WTC11 (cell line): ENCODE measurements around the gene SPPL2B. TPM values are rescaled to one million over a fixed set of nuclear protein-coding genes. Genes with fewer than 3 reads are reported as not detected.
A peak's percentile ranks its signal among the peaks of the same experiment; 100 is the strongest.

Experiments used
- ATAC-seq: fragments of 200-7000 bp; cut with Tn5 transposase; 2 replicates; pipeline ENCODE4 v1.10.0; 2021; ENCODE audit warnings: mild to moderate bottlenecking, moderate library complexity
- CTCF ChIA-PET: fragments of 300-600 bp; sonication (Branson Sonifier 250); formaldehyde crosslinking; loops from one replicate; lab custom pipeline; 2021; ENCODE audit warnings: antibody characterized with exemption; lab: Charles Lee
- POLR2A ChIA-PET: fragments of 350-600 bp; sonication (Branson Sonifier 250); formaldehyde crosslinking; loops from one replicate; lab custom pipeline; 2021; ENCODE audit warnings: antibody characterized with exemption; lab: Charles Lee
- DNase-seq: peaks from one replicate; pipeline ENCODE4 v3.0.0; 2021; ENCODE audit warnings: low spot score
- H3K27ac Mint-ChIP-seq: 2 replicates; pipeline ENCODE4 v1.8.0; 2021; ENCODE audit warnings: mixed read lengths
- H3K27me3 Mint-ChIP-seq: 2 replicates; pipeline ENCODE4 v1.8.0; 2021; ENCODE audit warnings: low read depth, mild to moderate bottlenecking, moderate library complexity, mixed read lengths
- H3K36me3 Mint-ChIP-seq: 2 replicates; pipeline ENCODE4 v1.8.0; 2021; ENCODE audit warnings: mixed read lengths
- H3K4me1 Mint-ChIP-seq: 2 replicates; pipeline ENCODE4 v1.8.0; 2022; ENCODE audit warnings: mixed read lengths
- H3K4me3 Mint-ChIP-seq: 2 replicates; pipeline ENCODE4 v1.8.0; 2021; ENCODE audit warnings: mild to moderate bottlenecking, moderate library complexity, mixed read lengths
- H3K9me3 Mint-ChIP-seq: 2 replicates; pipeline ENCODE4 v1.8.0; 2021; ENCODE audit warnings: mixed read lengths
- ATF3 ChIP-seq: sonication (generic); formaldehyde crosslinking; conservative IDR thresholded peaks from 2 replicates; pipeline ENCODE4 v1.8.1; 2022; ENCODE audit warnings: mild to moderate bottlenecking, missing genetic modification reagents
- CBFB ChIP-seq: sonication (generic); formaldehyde crosslinking; IDR thresholded peaks from 2 replicates; pipeline ENCODE4 v1.8.1; 2022; ENCODE audit warnings: mild to moderate bottlenecking, low read depth, missing genetic modification reagents
- CREM ChIP-seq: sonication (generic); formaldehyde crosslinking; IDR thresholded peaks from 2 replicates; pipeline ENCODE4 v1.8.1; 2022; ENCODE audit warnings: mild to moderate bottlenecking, missing genetic modification reagents, moderate library complexity
- ELF4 ChIP-seq: sonication (generic); formaldehyde crosslinking; IDR thresholded peaks from 2 replicates; pipeline ENCODE4 v1.8.1; 2022; ENCODE audit warnings: low read depth, mild to moderate bottlenecking, moderate library complexity, missing genetic modification reagents
- ERG ChIP-seq: fragments of 250-450 bp; sonication (Bioruptor Pico); IDR thresholded peaks from 2 replicates; pipeline ENCODE4 v1.8.0; 2021; ENCODE audit warnings: mild to moderate bottlenecking
- FOXP4 ChIP-seq: sonication (generic); formaldehyde crosslinking; IDR thresholded peaks from 2 replicates; pipeline ENCODE4 v1.8.0; 2022; ENCODE audit warnings: mild to moderate bottlenecking, missing genetic modification reagents
- HMGXB4 ChIP-seq: sonication (generic); formaldehyde crosslinking; IDR thresholded peaks from 2 replicates; pipeline ENCODE4 v1.8.1; 2023; ENCODE audit warnings: mild to moderate bottlenecking, moderate library complexity, missing genetic modification reagents
- JAZF1 ChIP-seq: fragments of 250-450 bp; sonication (Bioruptor Pico); IDR thresholded peaks from 2 replicates; pipeline ENCODE4 v1.9.0; 2021; ENCODE audit warnings: moderate library complexity, mild to moderate bottlenecking, inconsistent platforms
- KAT7 ChIP-seq: sonication (generic); formaldehyde crosslinking; IDR thresholded peaks from 2 replicates; pipeline ENCODE4 v1.8.1; 2023; ENCODE audit warnings: missing genetic modification reagents, mild to moderate bottlenecking, borderline replicate concordance
- NFE2L1 ChIP-seq: sonication (generic); formaldehyde crosslinking; IDR thresholded peaks from 2 replicates; pipeline ENCODE4 v1.8.1; 2023; ENCODE audit warnings: missing genetic modification reagents
- NFYB ChIP-seq: sonication (generic); formaldehyde crosslinking; conservative IDR thresholded peaks from 2 replicates; pipeline ENCODE4 v1.8.0; 2022; ENCODE audit warnings: low read depth, missing genetic modification reagents
- NR2C2 ChIP-seq: sonication (generic); formaldehyde crosslinking; IDR thresholded peaks from 2 replicates; pipeline ENCODE4 v1.8.0; 2022; ENCODE audit warnings: mild to moderate bottlenecking, missing genetic modification reagents
- NR3C1 ChIP-seq: sonication (generic); formaldehyde crosslinking; conservative IDR thresholded peaks from 2 replicates; pipeline ENCODE4 v1.8.1; 2023; ENCODE audit warnings: low read depth, mild to moderate bottlenecking, missing genetic modification reagents
- SMAD3 ChIP-seq: sonication (generic); formaldehyde crosslinking; IDR thresholded peaks from 2 replicates; pipeline ENCODE4 v1.8.0; 2022; ENCODE audit warnings: missing genetic modification reagents, mild to moderate bottlenecking, borderline replicate concordance
- STAT6 ChIP-seq: sonication (generic); formaldehyde crosslinking; conservative IDR thresholded peaks from 2 replicates; pipeline ENCODE4 v1.8.1; 2023; ENCODE audit warnings: mild to moderate bottlenecking, low read depth, missing genetic modification reagents, moderate library complexity
- TCF7 ChIP-seq: sonication (generic); formaldehyde crosslinking; IDR thresholded peaks from 2 replicates; pipeline ENCODE4 v1.8.0; 2022; ENCODE audit warnings: mild to moderate bottlenecking, low read depth, missing genetic modification reagents, moderate library complexity
- ZNF416 ChIP-seq: fragments of 250-450 bp; sonication (Bioruptor Pico); IDR thresholded peaks from 2 replicates; pipeline ENCODE4 v1.9.0; 2021; ENCODE audit warnings: mild to moderate bottlenecking, inconsistent platforms
- ZNF671 ChIP-seq: fragments of 250-450 bp; sonication (Bioruptor Pico); IDR thresholded peaks from 2 replicates; pipeline ENCODE4 v1.8.0; 2021; ENCODE audit warnings: mild to moderate bottlenecking
- total RNA-seq: library from RNA; stranded (reverse); gene quantifications from 3 replicates; pipeline ENCODE4 v1.2.3, GENCODE V29; 2021
- TF ChIP-seq, protein P1 (sequence below): sonication (generic); formaldehyde crosslinking; IDR thresholded peaks from 2 replicates; pipeline ENCODE4 v1.8.0; 2023; ENCODE audit warnings: missing genetic modification reagents, mild to moderate bottlenecking, borderline replicate concordance
- TF ChIP-seq, protein P2 (sequence below): fragments of 250-450 bp; sonication (Bioruptor Pico); IDR thresholded peaks from 2 replicates; pipeline ENCODE4 v1.9.0; 2021; ENCODE audit warnings: mild to moderate bottlenecking

SPPL2B gene
- total RNA-seq, 1 experiment from 2014 or later: 117 TPM

DNA sequence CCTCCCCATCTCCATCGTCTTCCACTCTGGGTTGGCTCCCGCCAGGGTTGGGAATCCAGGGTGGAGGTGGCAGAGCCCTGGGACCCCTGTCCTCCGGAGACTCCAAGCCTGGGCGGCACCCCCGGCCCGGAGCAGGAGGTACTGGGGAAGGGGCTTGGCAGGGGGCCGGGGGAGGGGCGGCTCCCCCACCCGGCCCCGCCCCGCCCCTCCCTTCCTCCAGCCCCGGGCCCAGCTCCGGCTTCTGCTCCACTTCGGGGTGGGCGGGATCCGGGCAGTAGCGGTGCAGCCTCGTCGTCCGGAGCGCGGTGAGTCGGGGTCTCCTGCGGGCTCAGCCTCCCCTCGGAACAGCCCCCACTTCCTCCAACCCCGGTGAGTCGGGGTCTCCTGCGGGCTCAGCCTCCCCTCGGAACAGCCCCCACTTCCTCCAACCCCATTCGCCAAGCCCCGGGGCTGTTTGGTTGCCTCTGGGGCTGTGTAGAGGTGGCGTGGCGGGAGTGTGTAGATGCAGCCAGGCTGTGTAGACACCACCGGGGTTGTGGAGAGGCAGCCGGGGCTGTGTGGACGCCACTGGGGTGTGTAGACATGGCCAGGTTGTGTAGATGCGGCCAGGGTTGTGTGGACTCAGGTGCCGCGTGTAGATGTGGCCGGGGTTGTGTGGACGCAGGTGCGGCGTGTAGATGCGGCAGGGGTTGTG, 31.7 kb downstream of the SPPL2B start, which contains the start of gene TMPRSS9 (continued):
- no peak for TF ChIP-seq ERG (CRISPR knock-in tag)
- TF ChIP-seq, all 79 proteins: peak for 0

- peaks cover 5% of the 10 kb centered on the region for H3K4me1 Mint-ChIP-seq
- DNase-seq (no peak), ATAC-seq (no peak)
- peaks cover 11% of the 10 kb centered on the region for H3K27me3 Mint-ChIP-seq
- POLR2A ChIA-PET: no interaction called here
- no peak overlapping the region for H3K27ac Mint-ChIP-seq
- no peaks in the 10 kb centered on the region for H3K9me3 Mint-ChIP-seq
- CTCF ChIA-PET: interaction anchor here (0.5 kb wide), 1 partner anchor 24 kb away, joined by 3 read pairs; no protein-coding TSS in a partner anchor
- peak overlapping the region; percentile 44 for H3K4me3 Mint-ChIP-seq
- no peaks in the 10 kb centered on the region for H3K36me3 Mint-ChIP-seq
- no peak for TF ChIP-seq KAT7
- TF ChIP-seq ELF4 (CRISPR knock-in tag): no peak
- TF ChIP-seq CBFB (CRISPR knock-in tag): no peak
- no peak for TF ChIP-seq SMAD3
- no peak for TF ChIP-seq ZNF671 (CRISPR knock-in tag)
- no peak for TF ChIP-seq HMGXB4 (CRISPR knock-in tag)
- TF ChIP-seq ZNF416: no peak
- no peak for TF ChIP-seq CREM (CRISPR knock-in tag)
- TF ChIP-seq ATF3: no peak
- TF ChIP-seq, protein P1, sequence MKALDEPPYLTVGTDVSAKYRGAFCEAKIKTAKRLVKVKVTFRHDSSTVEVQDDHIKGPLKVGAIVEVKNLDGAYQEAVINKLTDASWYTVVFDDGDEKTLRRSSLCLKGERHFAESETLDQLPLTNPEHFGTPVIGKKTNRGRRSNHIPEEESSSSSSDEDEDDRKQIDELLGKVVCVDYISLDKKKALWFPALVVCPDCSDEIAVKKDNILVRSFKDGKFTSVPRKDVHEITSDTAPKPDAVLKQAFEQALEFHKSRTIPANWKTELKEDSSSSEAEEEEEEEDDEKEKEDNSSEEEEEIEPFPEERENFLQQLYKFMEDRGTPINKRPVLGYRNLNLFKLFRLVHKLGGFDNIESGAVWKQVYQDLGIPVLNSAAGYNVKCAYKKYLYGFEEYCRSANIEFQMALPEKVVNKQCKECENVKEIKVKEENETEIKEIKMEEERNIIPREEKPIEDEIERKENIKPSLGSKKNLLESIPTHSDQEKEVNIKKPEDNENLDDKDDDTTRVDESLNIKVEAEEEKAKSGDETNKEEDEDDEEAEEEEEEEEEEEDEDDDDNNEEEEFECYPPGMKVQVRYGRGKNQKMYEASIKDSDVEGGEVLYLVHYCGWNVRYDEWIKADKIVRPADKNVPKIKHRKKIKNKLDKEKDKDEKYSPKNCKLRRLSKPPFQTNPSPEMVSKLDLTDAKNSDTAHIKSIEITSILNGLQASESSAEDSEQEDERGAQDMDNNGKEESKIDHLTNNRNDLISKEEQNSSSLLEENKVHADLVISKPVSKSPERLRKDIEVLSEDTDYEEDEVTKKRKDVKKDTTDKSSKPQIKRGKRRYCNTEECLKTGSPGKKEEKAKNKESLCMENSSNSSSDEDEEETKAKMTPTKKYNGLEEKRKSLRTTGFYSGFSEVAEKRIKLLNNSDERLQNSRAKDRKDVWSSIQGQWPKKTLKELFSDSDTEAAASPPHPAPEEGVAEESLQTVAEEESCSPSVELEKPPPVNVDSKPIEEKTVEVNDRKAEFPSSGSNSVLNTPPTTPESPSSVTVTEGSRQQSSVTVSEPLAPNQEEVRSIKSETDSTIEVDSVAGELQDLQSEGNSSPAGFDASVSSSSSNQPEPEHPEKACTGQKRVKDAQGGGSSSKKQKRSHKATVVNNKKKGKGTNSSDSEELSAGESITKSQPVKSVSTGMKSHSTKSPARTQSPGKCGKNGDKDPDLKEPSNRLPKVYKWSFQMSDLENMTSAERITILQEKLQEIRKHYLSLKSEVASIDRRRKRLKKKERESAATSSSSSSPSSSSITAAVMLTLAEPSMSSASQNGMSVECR: no peak
- TF ChIP-seq TCF7 (CRISPR knock-in tag): no peak
- TF ChIP-seq JAZF1 (CRISPR knock-in tag): no peak
- TF ChIP-seq FOXP4 (CRISPR knock-in tag): no peak
- no peak for TF ChIP-seq NFYB (CRISPR knock-in tag)
- TF ChIP-seq, protein P2, sequence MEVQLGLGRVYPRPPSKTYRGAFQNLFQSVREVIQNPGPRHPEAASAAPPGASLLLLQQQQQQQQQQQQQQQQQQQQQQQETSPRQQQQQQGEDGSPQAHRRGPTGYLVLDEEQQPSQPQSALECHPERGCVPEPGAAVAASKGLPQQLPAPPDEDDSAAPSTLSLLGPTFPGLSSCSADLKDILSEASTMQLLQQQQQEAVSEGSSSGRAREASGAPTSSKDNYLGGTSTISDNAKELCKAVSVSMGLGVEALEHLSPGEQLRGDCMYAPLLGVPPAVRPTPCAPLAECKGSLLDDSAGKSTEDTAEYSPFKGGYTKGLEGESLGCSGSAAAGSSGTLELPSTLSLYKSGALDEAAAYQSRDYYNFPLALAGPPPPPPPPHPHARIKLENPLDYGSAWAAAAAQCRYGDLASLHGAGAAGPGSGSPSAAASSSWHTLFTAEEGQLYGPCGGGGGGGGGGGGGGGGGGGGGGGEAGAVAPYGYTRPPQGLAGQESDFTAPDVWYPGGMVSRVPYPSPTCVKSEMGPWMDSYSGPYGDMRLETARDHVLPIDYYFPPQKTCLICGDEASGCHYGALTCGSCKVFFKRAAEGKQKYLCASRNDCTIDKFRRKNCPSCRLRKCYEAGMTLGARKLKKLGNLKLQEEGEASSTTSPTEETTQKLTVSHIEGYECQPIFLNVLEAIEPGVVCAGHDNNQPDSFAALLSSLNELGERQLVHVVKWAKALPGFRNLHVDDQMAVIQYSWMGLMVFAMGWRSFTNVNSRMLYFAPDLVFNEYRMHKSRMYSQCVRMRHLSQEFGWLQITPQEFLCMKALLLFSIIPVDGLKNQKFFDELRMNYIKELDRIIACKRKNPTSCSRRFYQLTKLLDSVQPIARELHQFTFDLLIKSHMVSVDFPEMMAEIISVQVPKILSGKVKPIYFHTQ (CRISPR knock-in tag): no peak
- TF ChIP-seq NFE2L1 (CRISPR knock-in tag): no peak
- TF ChIP-seq NR2C2 (CRISPR knock-in tag): no peak
- TF ChIP-seq NR3C1 (CRISPR knock-in tag): no peak
- TF ChIP-seq STAT6 (CRISPR knock-in tag): no peak
These were observed 32.3 kb downstream of the SPPL2B start for GRCh38 chr19:2360833-2361232.
